HepG2 (cell line): ENCODE measurements around the gene ZNF8. TPM values are rescaled to one million over a fixed set of nuclear protein-coding genes. Genes with fewer than 3 reads are reported as not detected.

ENCODE experiments used
- HOXA5 ChIP-seq: sonication (generic); formaldehyde crosslinking; IDR thresholded peaks from 2 replicates; pipeline ENCODE4 v1.4.0; 2020; ENCODE audit warnings: missing genetic modification reagents
- MBNL3 ChIP-seq: fragments of 250-450 bp; sonication (Bioruptor Pico); conservative IDR thresholded peaks from 2 replicates; pipeline ENCODE4 v1.8.0; 2022; ENCODE audit warnings: mild to moderate bottlenecking, inconsistent platforms
- TRIM24 ChIP-seq: sonication (generic); formaldehyde crosslinking; IDR thresholded peaks from 2 replicates; pipeline ENCODE4 v1.8.0; 2022; ENCODE audit warnings: mild to moderate bottlenecking, missing genetic modification reagents
- ZNF143 ChIP-seq: sonication (generic); formaldehyde crosslinking; IDR thresholded peaks from 2 replicates; pipeline ENCODE4 v1.4.0; 2020; ENCODE audit warnings: missing genetic modification reagents
- ZNF232 ChIP-seq: sonication (generic); formaldehyde crosslinking; IDR thresholded peaks from 2 replicates; pipeline ENCODE4 v1.4.0; 2020; ENCODE audit warnings: missing genetic modification reagents, borderline replicate concordance
- ZNF761 ChIP-seq: sonication (generic); formaldehyde crosslinking; conservative IDR thresholded peaks from 2 replicates; pipeline ENCODE4 v1.4.0; 2020; ENCODE audit warnings: mild to moderate bottlenecking, missing genetic modification reagents
- polyA plus RNA-seq, 8 experiments: library from polyadenylated mRNA; depleted of rRNA in 3 of 8; stranded (reverse) in 7 of 8; unstranded in 1 of 8; fragments of >200 nt; fragmentation: Illumina TruSeq in 4 of 8; extraction: Trizol in 4 of 8; gene quantifications; 2 replicates each; pipeline versions ENCODE4 v1.2.1 to v1.2.3, GENCODE V29; 2011 to 2016; ENCODE audit warnings: low read depth in 4 of 8, missing spikeins in 1 of 8, mixed read lengths in 1 of 8; ENCODE audit not compliant: insufficient read depth in 1 of 8
- total RNA-seq, 5 experiments: library from RNA; depleted of rRNA; stranded (reverse); fragments of >200 nt; fragmentation: Illumina TruSeq; extraction: Trizol; gene quantifications; 2 replicates each; pipeline ENCODE4 v1.2.3, GENCODE V29; 2016; ENCODE audit warnings: low read depth in 1 of 5
- TF ChIP-seq, protein P1 (sequence below): sonication (generic); formaldehyde crosslinking; IDR thresholded peaks from one replicate; pipeline ENCODE4 v1.5.1; 2020; ENCODE audit warnings: mild to moderate bottlenecking, missing genetic modification reagents; ENCODE audit errors: not compliant biosample characterization

The ZNF8 gene
- total and polyA plus RNA-seq, 2 of the 13 experiments (the other 11 are each of a cell fraction or from before 2014, with no cell fraction given), result 3.1 to 3.3 TPM

DNA sequence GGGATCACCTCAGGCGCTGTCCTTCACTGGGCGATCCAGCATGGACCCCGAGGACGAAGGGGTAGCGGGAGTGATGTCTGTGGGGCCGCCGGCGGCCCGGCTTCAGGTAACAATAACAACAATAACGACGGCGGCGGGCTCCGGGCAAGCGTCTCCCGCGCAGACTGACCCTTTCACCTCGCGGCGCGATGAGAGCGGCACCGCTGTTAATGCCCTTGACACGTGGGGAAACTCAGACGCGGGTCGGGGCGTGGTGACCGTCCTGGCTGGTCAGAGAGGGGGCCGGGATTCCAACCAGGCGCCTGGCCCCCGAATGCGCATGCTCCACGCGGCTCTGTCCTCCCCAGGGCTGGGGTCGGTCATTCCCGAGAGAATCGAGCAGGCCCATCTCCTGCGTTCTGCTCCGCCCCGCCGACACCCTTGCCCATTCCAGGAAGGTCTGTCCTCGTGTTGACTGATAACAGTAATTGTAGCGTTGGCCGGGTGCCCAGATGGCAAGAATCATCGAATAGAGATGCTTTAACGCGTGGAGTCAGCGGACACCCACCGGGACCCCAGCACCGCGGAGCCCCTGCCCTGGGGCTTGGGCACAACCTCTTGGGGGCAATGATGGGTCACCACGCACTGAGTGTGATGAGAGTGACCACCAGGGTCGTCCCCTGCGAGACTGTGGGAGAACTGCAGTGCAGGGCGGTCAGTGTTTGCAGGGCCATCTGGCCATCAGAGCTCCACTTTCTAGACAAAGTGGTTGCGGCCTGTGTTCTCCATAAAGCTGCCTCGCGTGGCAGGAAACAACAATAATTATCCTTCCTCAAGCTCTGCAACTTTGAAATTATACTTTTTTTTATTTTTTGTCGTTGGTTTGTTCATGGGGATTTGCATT lies 528 bp downstream of the ZNF8 start (continued):
- TF ChIP-seq, protein P1, sequence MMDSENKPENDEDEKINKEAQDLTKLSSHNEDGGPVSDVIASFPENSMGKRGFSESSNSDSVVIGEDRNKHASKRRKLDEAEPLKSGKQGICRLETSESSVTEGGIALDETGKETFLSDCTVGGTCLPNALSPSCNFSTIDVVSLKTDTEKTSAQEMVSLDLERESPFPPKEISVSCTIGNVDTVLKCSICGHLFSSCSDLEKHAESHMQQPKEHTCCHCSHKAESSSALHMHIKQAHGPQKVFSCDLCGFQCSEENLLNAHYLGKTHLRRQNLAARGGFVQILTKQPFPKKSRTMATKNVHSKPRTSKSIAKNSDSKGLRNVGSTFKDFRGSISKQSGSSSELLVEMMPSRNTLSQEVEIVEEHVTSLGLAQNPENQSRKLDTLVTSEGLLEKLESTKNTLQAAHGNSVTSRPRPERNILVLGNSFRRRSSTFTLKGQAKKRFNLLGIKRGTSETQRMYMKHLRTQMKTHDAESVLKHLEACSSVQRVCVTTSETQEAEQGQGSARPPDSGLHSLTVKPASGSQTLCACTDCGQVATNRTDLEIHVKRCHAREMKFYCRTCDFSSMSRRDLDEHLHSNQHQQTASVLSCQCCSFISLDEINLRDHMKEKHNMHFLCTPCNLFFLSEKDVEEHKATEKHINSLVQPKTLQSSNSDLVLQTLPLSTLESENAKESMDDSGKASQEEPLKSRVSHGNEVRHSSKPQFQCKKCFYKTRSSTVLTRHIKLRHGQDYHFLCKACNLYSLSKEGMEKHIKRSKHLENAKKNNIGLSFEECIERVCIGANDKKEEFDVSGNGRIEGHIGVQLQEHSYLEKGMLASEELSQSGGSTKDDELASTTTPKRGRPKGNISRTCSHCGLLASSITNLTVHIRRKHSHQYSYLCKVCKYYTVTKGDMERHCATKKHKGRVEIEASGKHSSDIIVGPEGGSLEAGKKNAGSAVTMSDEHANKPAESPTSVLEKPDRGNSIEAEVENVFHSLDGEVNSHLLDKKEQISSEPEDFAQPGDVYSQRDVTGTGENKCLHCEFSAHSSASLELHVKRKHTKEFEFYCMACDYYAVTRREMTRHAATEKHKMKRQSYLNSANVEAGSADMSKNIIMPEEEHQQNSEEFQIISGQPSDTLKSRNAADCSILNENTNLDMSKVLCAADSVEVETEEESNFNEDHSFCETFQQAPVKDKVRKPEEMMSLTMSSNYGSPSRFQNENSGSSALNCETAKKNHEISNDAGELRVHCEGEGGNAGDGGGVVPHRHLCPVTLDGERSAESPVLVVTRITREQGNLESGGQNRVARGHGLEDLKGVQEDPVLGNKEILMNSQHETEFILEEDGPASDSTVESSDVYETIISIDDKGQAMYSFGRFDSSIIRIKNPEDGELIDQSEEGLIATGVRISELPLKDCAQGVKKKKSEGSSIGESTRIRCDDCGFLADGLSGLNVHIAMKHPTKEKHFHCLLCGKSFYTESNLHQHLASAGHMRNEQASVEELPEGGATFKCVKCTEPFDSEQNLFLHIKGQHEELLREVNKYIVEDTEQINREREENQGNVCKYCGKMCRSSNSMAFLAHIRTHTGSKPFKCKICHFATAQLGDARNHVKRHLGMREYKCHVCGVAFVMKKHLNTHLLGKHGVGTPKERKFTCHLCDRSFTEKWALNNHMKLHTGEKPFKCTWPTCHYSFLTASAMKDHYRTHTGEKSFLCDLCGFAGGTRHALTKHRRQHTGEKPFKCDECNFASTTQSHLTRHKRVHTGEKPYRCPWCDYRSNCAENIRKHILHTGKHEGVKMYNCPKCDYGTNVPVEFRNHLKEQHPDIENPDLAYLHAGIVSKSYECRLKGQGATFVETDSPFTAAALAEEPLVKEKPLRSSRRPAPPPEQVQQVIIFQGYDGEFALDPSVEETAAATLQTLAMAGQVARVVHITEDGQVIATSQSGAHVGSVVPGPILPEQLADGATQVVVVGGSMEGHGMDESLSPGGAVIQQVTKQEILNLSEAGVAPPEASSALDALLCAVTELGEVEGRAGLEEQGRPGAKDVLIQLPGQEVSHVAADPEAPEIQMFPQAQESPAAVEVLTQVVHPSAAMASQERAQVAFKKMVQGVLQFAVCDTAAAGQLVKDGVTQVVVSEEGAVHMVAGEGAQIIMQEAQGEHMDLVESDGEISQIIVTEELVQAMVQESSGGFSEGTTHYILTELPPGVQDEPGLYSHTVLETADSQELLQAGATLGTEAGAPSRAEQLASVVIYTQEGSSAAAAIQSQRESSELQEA, result peak; percentile 21
- TF ChIP-seq ZNF143 (CRISPR knock-in tag) (peak; percentile 63), ZNF232 (CRISPR knock-in tag) (peak; percentile 81; the same call in 1 of the 2 replicates), ZNF761 (CRISPR knock-in tag) (0 out of 2 replicates have a peak, but pooled peaks have one; percentile 6), TRIM24 (CRISPR knock-in tag) (no peak), MBNL3 (CRISPR knock-in tag) (no peak), HOXA5 (CRISPR knock-in tag) (0 out of 2 replicates have a peak, but pooled peaks have one; percentile 18)
